ENCODE data around the gene STAC3. TPM values are rescaled to one million over a fixed set of nuclear protein-coding genes. Genes with fewer than 3 reads are reported as not detected.

Gene STAC3
- total RNA-seq, 1 donor from 2014 or later, result 3.3 TPM

DNA sequence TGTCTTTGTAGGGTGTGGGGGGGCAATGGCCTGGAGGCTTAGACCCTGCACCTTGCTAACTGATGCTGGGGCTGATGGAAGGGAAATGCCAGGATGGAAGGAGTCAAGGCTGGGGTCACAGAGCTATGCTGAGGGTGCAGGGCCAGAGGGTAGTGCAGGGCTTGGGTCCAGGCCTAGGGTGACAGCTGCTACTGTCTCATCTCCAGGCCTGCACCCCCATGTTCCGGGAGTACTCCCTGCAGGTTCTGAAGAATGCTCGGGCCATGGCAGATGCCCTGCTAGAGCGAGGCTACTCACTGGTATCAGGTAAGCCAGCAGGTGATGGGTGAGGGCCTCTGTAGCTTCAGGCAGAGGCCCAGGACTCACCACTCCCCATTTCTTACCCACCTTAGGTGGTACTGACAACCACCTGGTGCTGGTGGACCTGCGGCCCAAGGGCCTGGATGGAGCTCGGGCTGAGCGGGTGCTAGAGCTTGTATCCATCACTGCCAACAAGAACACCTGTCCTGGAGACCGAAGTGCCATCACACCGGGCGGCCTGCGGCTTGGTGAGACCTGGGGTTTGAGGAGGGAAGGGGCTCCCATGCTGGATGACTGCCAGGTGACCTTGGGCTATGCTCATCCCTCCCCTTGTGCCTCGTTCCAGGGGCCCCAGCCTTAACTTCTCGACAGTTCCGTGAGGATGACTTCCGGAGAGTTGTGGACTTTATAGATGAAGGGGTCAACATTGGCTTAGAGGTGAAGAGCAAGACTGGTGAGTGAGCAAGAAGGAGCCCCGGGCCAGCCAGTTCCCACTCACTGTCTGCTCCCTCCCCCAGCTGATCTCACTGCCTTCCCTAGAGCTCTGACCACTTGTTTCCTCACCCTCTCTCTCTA, 17.4 kb downstream of the STAC3 start:
- H3K9me3 Mint-ChIP-seq (ENCODE audit: unreplicated experiment), result no peaks in the 10 kb centered on the region
- H3K27ac Mint-ChIP-seq (ENCODE audit: unreplicated experiment), result no peak overlapping the region
- peaks cover 27% of the 10 kb centered on the region for H3K4me1 Mint-ChIP-seq (ENCODE audit: unreplicated experiment)
- H3K36me3 Mint-ChIP-seq (ENCODE audit: low read depth, unreplicated experiment), result peaks cover 24% of the 10 kb centered on the region
- peak overlapping the region; percentile 59 for H3K4me3 Mint-ChIP-seq (ENCODE audit: unreplicated experiment)
- TF ChIP-seq, protein P1, sequence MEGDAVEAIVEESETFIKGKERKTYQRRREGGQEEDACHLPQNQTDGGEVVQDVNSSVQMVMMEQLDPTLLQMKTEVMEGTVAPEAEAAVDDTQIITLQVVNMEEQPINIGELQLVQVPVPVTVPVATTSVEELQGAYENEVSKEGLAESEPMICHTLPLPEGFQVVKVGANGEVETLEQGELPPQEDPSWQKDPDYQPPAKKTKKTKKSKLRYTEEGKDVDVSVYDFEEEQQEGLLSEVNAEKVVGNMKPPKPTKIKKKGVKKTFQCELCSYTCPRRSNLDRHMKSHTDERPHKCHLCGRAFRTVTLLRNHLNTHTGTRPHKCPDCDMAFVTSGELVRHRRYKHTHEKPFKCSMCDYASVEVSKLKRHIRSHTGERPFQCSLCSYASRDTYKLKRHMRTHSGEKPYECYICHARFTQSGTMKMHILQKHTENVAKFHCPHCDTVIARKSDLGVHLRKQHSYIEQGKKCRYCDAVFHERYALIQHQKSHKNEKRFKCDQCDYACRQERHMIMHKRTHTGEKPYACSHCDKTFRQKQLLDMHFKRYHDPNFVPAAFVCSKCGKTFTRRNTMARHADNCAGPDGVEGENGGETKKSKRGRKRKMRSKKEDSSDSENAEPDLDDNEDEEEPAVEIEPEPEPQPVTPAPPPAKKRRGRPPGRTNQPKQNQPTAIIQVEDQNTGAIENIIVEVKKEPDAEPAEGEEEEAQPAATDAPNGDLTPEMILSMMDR (IDR thresholded peaks at IDR 0.05; ENCODE audit: unreplicated experiment), result no peak
- H3K27me3 Mint-ChIP-seq (ENCODE audit: unreplicated experiment), result peaks cover 24% of the 10 kb centered on the region
- no peak for DNase-seq (ENCODE audit: low spot score)

DNA sequence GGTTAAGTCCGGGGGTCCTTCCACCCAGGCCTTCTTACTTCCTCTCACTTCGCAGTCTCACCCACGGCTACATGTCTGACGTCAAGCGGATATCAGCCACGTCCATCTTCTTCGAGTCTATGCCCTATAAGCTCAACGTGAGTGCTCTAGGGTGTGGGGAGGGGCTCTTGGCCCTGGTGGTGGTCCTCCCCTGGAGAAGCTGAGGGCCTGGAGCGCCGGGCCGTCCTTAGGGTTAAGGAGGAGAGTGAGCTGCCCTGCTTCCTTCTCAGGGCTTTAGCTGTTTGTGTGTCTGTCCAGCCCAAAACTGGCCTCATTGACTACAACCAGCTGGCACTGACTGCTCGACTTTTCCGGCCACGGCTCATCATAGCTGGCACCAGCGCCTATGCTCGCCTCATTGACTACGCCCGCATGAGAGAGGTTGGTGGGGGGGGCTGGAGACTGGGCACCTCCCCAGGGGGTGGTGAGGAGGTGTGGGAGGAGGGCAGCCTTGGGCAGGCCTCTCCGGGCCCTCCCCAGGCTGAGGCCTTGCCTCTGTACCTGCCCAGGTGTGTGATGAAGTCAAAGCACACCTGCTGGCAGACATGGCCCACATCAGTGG, 18.7 kb downstream of the STAC3 start:
- Mint-ChIP-seq H3K4me1 (ENCODE audit: unreplicated experiment) (peaks cover 25% of the 10 kb centered on the region), H3K27ac (ENCODE audit: unreplicated experiment) (no peak overlapping the region), H3K36me3 (ENCODE audit: low read depth, unreplicated experiment) (peaks cover 21% of the 10 kb centered on the region), H3K4me3 (ENCODE audit: unreplicated experiment) (no peak overlapping the region), H3K9me3 (ENCODE audit: unreplicated experiment) (no peaks in the 10 kb centered on the region), H3K27me3 (ENCODE audit: unreplicated experiment) (peaks cover 22% of the 10 kb centered on the region)
- TF ChIP-seq, protein P1 (IDR thresholded peaks at IDR 0.05; ENCODE audit: unreplicated experiment), result no peak
- no peak for DNase-seq (ENCODE audit: low spot score)

DNA sequence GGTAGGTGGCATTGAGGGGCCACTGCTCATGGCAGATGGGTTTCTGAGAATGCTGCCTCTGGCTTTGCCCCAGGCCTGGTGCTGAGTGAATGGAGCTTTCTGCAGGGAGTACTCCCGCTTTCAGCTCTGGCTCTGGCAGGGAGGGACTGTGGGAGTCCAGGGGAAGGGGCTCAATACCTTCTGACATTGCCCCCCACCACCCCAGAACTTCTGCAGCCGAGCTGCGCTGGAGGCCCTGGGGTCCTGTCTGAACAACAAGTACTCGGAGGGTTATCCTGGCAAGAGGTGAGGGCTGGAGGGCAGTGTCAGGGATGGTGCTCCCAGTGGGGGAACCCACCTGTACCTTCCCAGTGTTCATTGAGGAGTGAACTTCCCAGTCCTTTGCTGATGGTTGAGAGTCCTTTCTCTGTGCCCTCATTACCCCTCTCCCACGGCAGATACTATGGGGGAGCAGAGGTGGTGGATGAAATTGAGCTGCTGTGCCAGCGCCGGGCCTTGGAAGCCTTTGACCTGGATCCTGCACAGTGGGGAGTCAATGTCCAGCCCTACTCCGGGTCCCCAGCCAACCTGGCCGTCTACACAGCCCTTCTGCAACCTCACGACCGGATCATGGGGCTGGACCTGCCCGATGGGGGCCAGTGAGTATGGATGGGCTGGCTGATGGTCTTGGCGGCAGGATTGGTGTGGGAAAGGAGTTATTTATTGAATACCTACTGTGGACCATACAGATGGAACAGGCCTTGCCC, 19.5 kb downstream of the STAC3 start:
- peaks cover 20% of the 10 kb centered on the region for H3K27me3 Mint-ChIP-seq (ENCODE audit: unreplicated experiment)
- TF ChIP-seq, protein P1 (IDR thresholded peaks at IDR 0.05; ENCODE audit: unreplicated experiment), result no peak
- peaks cover 21% of the 10 kb centered on the region for H3K36me3 Mint-ChIP-seq (ENCODE audit: low read depth, unreplicated experiment)
- H3K4me3 Mint-ChIP-seq (ENCODE audit: unreplicated experiment), result peak overlapping the region; percentile 96
- no peak for DNase-seq (ENCODE audit: low spot score)
- peaks cover 27% of the 10 kb centered on the region for H3K4me1 Mint-ChIP-seq (ENCODE audit: unreplicated experiment)
- no peak overlapping the region for H3K27ac Mint-ChIP-seq (ENCODE audit: unreplicated experiment)
- H3K9me3 Mint-ChIP-seq (ENCODE audit: unreplicated experiment), result no peaks in the 10 kb centered on the region

DNA sequence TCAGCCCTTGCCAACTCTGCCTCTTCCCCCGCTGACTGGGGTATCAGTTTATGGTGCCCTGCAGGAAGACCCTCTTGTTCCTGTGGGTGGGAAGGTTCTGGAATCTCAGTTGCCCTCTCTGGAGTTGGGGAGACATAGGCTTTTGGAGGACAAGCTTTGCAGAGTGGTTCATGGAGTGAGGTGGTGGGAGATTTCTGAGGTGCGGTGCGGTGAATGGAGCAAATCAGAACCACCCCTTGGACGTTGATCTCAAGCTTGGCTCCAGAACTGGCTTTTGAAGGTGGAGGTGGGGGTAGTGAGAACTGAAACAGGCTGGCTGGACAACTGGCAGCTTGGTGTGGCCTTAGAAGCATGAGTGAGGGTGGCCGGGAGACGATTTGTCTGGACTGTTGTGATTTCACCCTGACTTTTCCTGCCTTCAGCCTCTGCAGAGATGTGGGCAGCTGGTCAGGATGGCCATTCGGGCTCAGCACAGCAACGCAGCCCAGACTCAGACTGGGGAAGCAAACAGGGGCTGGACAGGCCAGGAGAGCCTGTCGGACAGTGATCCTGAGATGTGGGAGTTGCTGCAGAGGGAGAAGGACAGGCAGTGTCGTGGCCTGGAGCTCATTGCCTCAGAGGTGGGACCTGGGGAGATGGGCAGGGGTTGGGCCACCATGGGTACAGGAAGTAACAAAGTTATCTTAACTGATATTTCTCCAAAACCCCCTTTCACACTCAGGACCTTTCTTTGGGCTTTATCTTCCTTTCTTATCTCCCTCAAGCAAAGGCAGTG, 20.4 kb downstream of the STAC3 start:
- TF ChIP-seq, protein P1 (IDR thresholded peaks at IDR 0.05; ENCODE audit: unreplicated experiment), result no peak
- peaks cover 30% of the 10 kb centered on the region for H3K4me1 Mint-ChIP-seq (ENCODE audit: unreplicated experiment)
- no peak for DNase-seq (ENCODE audit: low spot score)

More for the DNA sequence above, 20.4 kb downstream of the STAC3 start:
- H3K4me3 Mint-ChIP-seq (ENCODE audit: unreplicated experiment), result peak overlapping the region; percentile 96
- H3K27me3 Mint-ChIP-seq (ENCODE audit: unreplicated experiment), result peaks cover 22% of the 10 kb centered on the region
- peak overlapping the region; percentile 89 for H3K27ac Mint-ChIP-seq (ENCODE audit: unreplicated experiment)
- no peaks in the 10 kb centered on the region for H3K9me3 Mint-ChIP-seq (ENCODE audit: unreplicated experiment)
- peaks cover 21% of the 10 kb centered on the region for H3K36me3 Mint-ChIP-seq (ENCODE audit: low read depth, unreplicated experiment)
